ENCODE data around the gene SDCCAG8.

DNA sequence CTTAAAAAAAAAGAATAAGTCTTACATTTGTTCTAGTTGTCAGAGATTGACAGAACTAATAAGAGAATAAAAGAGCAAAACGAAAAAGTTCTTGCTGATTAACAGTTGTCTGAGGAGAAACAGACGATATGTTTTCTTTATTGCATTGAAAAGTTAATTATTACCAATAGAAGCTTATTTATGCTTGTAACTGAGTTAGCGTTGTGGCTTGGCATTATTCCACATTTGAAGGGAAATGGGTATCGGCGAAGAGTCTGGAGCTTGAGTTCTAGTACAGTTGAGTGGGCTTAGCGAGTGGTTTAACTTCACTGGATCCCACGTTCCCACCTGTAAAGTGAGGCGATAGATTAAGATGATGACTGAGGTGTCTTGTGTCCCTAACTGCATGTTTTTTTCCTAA lies 109.0 kb downstream of the SDCCAG8 start:
- TF ChIP-seq, protein P1, sequence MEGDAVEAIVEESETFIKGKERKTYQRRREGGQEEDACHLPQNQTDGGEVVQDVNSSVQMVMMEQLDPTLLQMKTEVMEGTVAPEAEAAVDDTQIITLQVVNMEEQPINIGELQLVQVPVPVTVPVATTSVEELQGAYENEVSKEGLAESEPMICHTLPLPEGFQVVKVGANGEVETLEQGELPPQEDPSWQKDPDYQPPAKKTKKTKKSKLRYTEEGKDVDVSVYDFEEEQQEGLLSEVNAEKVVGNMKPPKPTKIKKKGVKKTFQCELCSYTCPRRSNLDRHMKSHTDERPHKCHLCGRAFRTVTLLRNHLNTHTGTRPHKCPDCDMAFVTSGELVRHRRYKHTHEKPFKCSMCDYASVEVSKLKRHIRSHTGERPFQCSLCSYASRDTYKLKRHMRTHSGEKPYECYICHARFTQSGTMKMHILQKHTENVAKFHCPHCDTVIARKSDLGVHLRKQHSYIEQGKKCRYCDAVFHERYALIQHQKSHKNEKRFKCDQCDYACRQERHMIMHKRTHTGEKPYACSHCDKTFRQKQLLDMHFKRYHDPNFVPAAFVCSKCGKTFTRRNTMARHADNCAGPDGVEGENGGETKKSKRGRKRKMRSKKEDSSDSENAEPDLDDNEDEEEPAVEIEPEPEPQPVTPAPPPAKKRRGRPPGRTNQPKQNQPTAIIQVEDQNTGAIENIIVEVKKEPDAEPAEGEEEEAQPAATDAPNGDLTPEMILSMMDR (IDR thresholded peaks at IDR 0.05 in 8 of 11, conservative IDR thresholded peaks at IDR 0.05 in 3 of 11) = no peak
- no peak for TF ChIP-seq POLR2AphosphoS5 (IDR thresholded peaks at IDR 0.05)
- no peak for TF ChIP-seq POLR2A (IDR thresholded peaks at IDR 0.05)

Measured in spleen (tissue), 7 donors.